ENCODE results near the gene KRTAP5-7.
"Not testable (repeated sequence)": the region's sequence is repeated elsewhere in the genome, so short reads cannot be mapped to it uniquely, and the experiment has no call there.

Gene KRTAP5-7

GRCh38 chr11:71526796-71527575 lies at the start of gene KRTAP5-7:
Gene KRTAP5-7 (plus strand): TSS chr11:71527267. CDS start chr11:71527301, 34 bp downstream.
- H3K36me3 ChIP-seq (replicated peaks; ENCODE audit: low read depth, low read length); H3K9me3 ChIP-seq (ENCODE audit: insufficient read depth, low read length); H3K4me2 ChIP-seq (ENCODE audit: low read length); H3K27me3 ChIP-seq (ENCODE audit: low read depth, low read length); H3K4me1 ChIP-seq (ENCODE audit: low read length); H3K79me2 ChIP-seq (ENCODE audit: low read length); H3K9ac ChIP-seq (ENCODE audit: low read length); H2AFZ ChIP-seq (ENCODE audit: low read depth, low read length); H3K27ac ChIP-seq (ENCODE audit: low read length); H3K4me3 ChIP-seq (ENCODE audit: low read length); H4K20me1 ChIP-seq (ENCODE audit: insufficient read depth, low read length): not testable (repeated sequence)

- no peaks in the 10 kb centered on the region for H3K4me1 ChIP-seq (ENCODE audit: low read length)
- TF ChIP-seq EZH2phosphoT487 (IDR thresholded peaks at IDR 0.05; ENCODE audit: low read depth) (no peak), CTCF (IDR thresholded peaks at IDR 0.05; ENCODE audit: low read depth, low read length) (no peak)
- no peak overlapping the region for H3K4me3 ChIP-seq (ENCODE audit: low read length)
- no peak overlapping the region for H2AFZ ChIP-seq (ENCODE audit: low read depth, low read length)
- no peak overlapping the region for H3K4me2 ChIP-seq (ENCODE audit: low read length)
- H3K9ac ChIP-seq (ENCODE audit: low read length): no peak overlapping the region
- H3K27ac ChIP-seq (ENCODE audit: low read length): no peak overlapping the region
- no peaks in the 10 kb centered on the region for H4K20me1 ChIP-seq (ENCODE audit: insufficient read depth, low read length)
- no peaks in the 10 kb centered on the region for H3K79me2 ChIP-seq (ENCODE audit: low read length)
- H3K27me3 ChIP-seq (ENCODE audit: low read depth, low read length): no peaks in the 10 kb centered on the region
- H3K36me3 ChIP-seq (replicated peaks; ENCODE audit: low read depth, low read length): peaks cover 53% of the 10 kb centered on the region
- H3K9me3 ChIP-seq (ENCODE audit: insufficient read depth, low read length): no peaks in the 10 kb centered on the region
Observed at GRCh38 chr11:71477641-71478527, 49.2 kb upstream of the KRTAP5-7 start.

- TF ChIP-seq CTCF (IDR thresholded peaks at IDR 0.05; ENCODE audit: low read depth, low read length): no peak
- no peak for TF ChIP-seq EZH2phosphoT487 (IDR thresholded peaks at IDR 0.05; ENCODE audit: low read depth)
- Histone ChIP-seq H3K4me2 (ENCODE audit: low read length) (no peak overlapping the region), H3K9me3 (ENCODE audit: insufficient read depth, low read length) (no peaks in the 10 kb centered on the region), H2AFZ (ENCODE audit: low read depth, low read length) (no peak overlapping the region), H3K79me2 (ENCODE audit: low read length) (no peaks in the 10 kb centered on the region), H3K9ac (ENCODE audit: low read length) (no peak overlapping the region), H4K20me1 (ENCODE audit: insufficient read depth, low read length) (0 out of 2 replicates have a peak, but pooled peaks cover 2% of the 10 kb centered on the region), H3K4me1 (ENCODE audit: low read length) (no peaks in the 10 kb centered on the region), H3K27me3 (ENCODE audit: low read depth, low read length) (no peaks in the 10 kb centered on the region), H3K36me3 (replicated peaks; ENCODE audit: low read depth, low read length) (peaks cover 53% of the 10 kb centered on the region), H3K4me3 (ENCODE audit: low read length) (no peak overlapping the region), H3K27ac (ENCODE audit: low read length) (no peak overlapping the region)
Observed at GRCh38 chr11:71478528-71478840, 48.6 kb upstream of the KRTAP5-7 start.

- Histone ChIP-seq H3K9me3 (ENCODE audit: insufficient read depth, low read length) (no peaks in the 10 kb centered on the region), H3K79me2 (ENCODE audit: low read length) (no peaks in the 10 kb centered on the region), H4K20me1 (ENCODE audit: insufficient read depth, low read length) (0 out of 2 replicates have a peak, but pooled peaks cover 7% of the 10 kb centered on the region), H3K27ac (ENCODE audit: low read length) (no peak overlapping the region), H3K4me3 (ENCODE audit: low read length) (no peak overlapping the region), H3K4me1 (ENCODE audit: low read length) (no peaks in the 10 kb centered on the region), H2AFZ (ENCODE audit: low read depth, low read length) (no peak overlapping the region), H3K4me2 (ENCODE audit: low read length) (no peak overlapping the region), H3K27me3 (ENCODE audit: low read depth, low read length) (no peaks in the 10 kb centered on the region), H3K36me3 (replicated peaks; ENCODE audit: low read depth, low read length) (peaks cover 63% of the 10 kb centered on the region), H3K9ac (ENCODE audit: low read length) (no peak overlapping the region)
- TF ChIP-seq CTCF (IDR thresholded peaks at IDR 0.05; ENCODE audit: low read depth, low read length) (no peak), EZH2phosphoT487 (IDR thresholded peaks at IDR 0.05; ENCODE audit: low read depth) (no peak)
Observed at GRCh38 chr11:71481101-71481960, 45.7 kb upstream of the KRTAP5-7 start.
